SHP77 treated with DMSO at 0.1 percent for 48 hours (cell line): ENCODE results near the gene ILDR2.
"Not testable (repeated sequence)": the region's sequence is repeated elsewhere in the genome, so short reads cannot be mapped to it uniquely, and the experiment has no call there.

Experiments used
- DNase-seq: peaks from one replicate; lab custom pipeline; 2025; lab: John Stamatoyannopoulos, UW

The ILDR2 gene

GRCh38 chr1:166888373-166889111 is 86.8 kb downstream of the ILDR2 start:
- no peak for DNase-seq

- no peak for DNase-seq
Measured at GRCh38 chr1:166884971-166885370, 90.4 kb downstream of the ILDR2 start.

GRCh38 chr1:166884040-166884642 is 91.2 kb downstream of the ILDR2 start:
- DNase-seq: no peak

GRCh38 chr1:166882893-166883292 is 92.4 kb downstream of the ILDR2 start:
- no peak for DNase-seq

GRCh38 chr1:166878173-166878917 is 97.0 kb downstream of the ILDR2 start:
- DNase-seq: not testable (repeated sequence)

- peak; percentile 42 for DNase-seq
Measured at GRCh38 chr1:166876540-166876838, 98.9 kb downstream of the ILDR2 start.

- peak; percentile 99 for DNase-seq
Measured at GRCh38 chr1:166875734-166876539, 99.4 kb downstream of the ILDR2 start, which contains the start of gene TADA1. TSS of gene TADA1 (minus strand) at chr1:166876264. CDS start at chr1:166876233, 31 bp downstream.

GRCh38 chr1:166875302-166875733 is 100.0 kb downstream of the ILDR2 start:
- DNase-seq: no peak

- no peak for DNase-seq
Measured at GRCh38 chr1:166874464-166874863, 100.9 kb downstream of the ILDR2 start.

GRCh38 chr1:166870584-166870983 is 104.8 kb downstream of the ILDR2 start:
- no peak for DNase-seq

GRCh38 chr1:166869318-166870099 is 105.8 kb downstream of the ILDR2 start:
- DNase-seq: no peak

GRCh38 chr1:166868639-166869038 is 106.7 kb downstream of the ILDR2 start:
- no peak for DNase-seq

- DNase-seq: no peak
Measured at GRCh38 chr1:166865926-166866325, 109.4 kb downstream of the ILDR2 start.

- no peak for DNase-seq
Measured at GRCh38 chr1:166859597-166859996, 115.7 kb downstream of the ILDR2 start.

GRCh38 chr1:166858726-166859419 is 116.5 kb downstream of the ILDR2 start:
- no peak for DNase-seq
